NCI-H2107 treated with DMSO at 0.1 percent for 48 hours (cell line): ENCODE data around the gene CAB39L.

Experiments
- DNase-seq: peaks from one replicate; lab custom pipeline; 2025; ENCODE audit not compliant: unreplicated experiment; lab: John Stamatoyannopoulos, UW

CAB39L gene

DNA sequence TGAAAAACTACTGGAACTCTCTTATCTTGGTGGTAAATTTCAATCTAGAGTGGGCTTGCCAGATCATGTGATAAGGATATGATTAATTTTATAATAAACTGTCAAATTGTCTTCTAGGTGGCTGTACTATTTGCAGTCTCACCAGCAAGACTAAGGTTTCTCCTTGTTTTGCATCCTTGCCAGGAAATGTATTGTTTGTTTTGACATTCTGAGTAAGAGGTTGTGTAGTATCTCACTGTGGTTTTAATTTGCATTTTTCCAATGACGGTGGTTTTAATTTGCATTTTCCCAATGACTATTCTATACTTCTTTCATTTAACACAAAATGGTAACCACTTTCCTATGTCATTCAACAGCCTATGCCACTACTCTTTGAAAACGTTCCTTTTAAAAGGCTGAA lies 2.0 kb downstream of the CAB39L start:
- DNase-seq = no peak

GRCh38 chr13:49441312-49441711 lies 2.6 kb downstream of the CAB39L start:
- DNase-seq = no peak

- DNase-seq = no peak
Measured at GRCh38 chr13:49439609-49440008, 4.3 kb downstream of the CAB39L start.

- DNase-seq = no peak
Measured at GRCh38 chr13:49437705-49438104, 6.2 kb downstream of the CAB39L start.

DNA sequence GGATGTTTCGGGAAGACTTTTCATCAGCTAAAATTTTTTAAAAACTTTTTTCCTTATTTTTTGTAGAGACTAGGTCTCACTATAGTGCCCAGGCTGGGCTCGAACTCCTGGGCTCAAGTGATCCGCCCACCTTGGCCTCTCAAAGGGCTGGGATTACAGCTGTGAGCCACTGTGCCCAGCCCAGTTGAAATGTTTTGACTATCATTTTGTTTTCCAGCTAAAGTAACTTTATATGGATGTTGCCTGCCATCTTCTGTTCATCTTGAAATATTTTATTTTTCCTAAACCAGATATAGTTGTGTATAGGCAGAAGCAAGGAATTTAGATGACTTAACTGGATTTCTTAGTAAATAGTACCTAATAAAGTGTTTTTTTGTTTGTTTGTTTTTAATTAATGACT lies 7.0 kb downstream of the CAB39L start:
- DNase-seq = peak; percentile 5

DNA sequence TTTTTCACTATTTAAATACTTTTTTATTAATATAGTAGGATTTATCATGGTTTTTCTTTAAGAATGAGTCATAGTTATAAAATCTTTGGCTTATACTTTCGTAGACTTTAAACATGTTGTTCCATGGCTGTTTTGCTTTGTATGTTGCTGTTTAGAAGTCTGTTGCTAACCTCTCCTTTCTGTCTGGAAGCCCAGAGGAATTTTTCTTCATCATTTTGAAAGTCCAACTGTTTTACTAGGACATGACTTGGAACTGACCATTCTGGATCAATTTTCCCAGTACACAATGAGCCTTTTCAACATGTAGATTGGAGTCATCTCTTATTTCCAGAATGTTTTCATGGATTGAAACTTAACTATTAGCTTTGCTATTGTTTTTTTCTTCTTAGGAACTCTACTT lies 7.9 kb downstream of the CAB39L start:
- no peak for DNase-seq

DNA sequence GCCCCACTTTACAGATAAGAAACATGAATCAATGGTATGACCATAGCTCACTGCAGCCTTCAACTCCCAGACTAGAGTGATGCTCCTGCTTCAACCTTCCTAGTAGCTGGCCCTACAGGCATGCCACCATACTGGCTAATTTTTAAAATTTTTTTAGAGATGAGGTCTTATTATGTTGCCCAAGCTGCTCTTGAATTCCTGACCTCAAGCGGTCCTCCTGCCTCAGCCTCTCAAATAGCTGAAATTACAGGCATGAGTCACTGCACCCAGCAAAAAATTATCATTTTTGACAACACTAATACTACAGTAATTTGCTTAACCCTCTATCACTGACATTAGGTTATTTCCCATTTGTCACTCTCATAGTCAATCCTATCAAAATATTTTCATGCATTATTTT lies 14.7 kb downstream of the CAB39L start:
- DNase-seq = no peak

DNA sequence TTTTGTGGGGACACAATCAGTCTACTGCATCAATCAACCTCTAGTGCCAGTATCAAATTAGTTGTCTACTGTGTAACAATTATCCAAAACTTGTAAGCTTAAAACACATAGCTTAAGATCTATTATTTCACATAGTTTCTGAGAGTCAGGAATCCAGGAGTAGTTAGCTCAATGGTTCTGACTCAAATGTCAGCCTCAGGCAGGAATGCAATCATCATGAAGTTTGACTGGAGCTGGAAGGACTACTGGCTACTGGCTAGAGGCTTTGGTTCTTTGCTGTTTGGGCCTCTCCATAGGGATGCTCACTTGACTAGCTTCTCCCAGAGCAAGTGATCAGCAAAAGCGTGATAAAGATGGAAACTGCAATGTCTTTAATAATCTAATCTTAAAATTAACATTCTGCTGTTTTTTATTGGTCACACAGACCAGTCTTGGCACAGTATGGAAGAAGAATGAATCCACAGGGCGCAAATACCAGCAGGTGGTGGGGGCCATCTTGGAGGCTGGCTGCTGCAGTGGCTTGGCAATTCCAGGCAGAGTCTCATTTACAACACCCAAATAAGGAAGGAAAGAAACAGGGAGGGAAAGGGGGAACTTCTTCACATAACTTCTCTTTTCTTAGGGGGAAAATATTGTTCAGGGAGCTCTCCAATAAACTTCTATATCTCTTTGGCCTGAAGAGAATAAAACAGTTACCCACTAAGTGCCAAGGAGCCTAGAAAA lies 15.7 kb downstream of the CAB39L start:
- no peak for DNase-seq

- DNase-seq = no peak
Measured at GRCh38 chr13:49424011-49424560, 19.8 kb downstream of the CAB39L start.

DNA sequence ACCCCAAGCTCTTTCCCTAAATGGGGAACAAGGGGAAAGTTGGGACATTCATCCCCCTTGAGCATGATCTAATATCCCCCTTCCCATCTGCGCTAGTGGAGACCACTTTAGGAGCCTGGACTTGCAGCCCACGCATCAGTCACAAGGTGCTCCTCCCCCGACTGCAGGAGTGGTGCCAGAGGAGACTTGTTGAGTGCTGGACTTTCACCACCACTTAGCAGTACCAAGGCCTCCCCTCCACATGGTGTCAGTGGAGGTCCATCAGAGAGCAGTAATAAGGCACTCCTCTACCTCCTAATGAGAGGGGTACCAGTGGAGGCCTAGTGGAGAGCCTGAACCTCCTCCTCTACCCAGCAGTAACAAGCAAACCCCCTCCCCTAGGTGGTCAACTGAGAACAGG lies 22.5 kb downstream of the CAB39L start:
- DNase-seq = no peak

GRCh38 chr13:49419276-49419675 lies 24.6 kb downstream of the CAB39L start:
- no peak for DNase-seq

DNA sequence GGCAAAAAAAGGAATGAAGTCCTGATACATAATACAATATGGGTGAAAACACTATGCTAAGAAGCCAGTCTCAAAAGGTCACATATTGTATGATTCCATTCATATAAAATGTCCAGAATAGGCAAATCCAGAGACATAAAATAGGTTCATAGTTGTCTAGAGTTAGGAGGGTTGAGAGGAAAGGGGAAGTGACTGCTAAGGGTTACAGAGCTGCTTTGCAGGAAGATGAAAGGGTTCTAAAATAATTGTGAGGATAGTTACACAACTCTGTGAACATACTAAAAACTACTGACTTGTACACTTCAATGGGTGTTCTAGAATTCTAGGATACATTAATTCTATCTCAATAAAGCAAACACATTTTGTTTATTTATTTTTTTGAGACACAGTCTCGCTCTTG lies 25.7 kb downstream of the CAB39L start:
- no peak for DNase-seq

DNA sequence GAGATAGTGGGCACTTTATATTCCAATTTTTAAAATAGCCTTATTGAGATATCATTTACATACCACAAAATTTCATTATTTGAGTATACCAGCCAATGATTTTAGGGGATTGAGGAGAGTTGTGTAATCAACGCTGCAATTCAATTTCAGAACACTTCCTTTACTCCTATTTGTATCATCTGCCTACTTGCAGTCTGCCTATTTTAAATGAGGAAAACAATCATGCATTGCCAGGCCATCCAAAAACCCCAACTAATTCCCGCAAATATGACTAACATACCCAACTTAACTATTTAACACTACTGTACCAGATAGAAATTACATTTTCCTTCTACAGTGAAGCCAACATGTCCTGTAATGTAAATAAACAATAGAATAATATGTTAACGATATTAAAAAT lies 26.7 kb downstream of the CAB39L start:
- no peak for DNase-seq

DNA sequence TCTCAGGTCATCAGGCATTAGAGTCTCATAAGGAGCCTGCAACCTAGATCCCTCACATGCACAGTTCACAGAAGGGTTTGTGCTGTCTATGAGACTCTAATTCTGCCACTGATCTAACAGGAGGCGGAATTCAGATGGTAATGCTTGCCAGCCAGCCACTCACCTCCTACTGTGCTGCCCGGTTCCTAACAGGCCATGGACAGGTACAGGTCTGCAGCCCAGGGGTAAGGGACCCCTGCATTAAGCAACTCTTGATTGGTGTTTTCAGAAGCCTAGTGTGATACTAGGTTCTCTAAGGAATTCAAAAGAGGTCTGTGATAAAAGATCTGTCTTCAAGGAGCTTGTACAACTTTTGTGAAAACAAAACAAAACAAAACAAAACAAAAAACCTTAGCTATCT lies 31.1 kb downstream of the CAB39L start:
- DNase-seq = no peak

- DNase-seq = no peak
Measured at GRCh38 chr13:49411353-49411752, 32.5 kb downstream of the CAB39L start.

- no peak for DNase-seq
Measured at GRCh38 chr13:49410477-49410876, 33.4 kb downstream of the CAB39L start.

GRCh38 chr13:49410006-49410405 lies 33.9 kb downstream of the CAB39L start:
- DNase-seq = peak; percentile 47

- DNase-seq = no peak
Measured at GRCh38 chr13:49409008-49409407, 34.9 kb downstream of the CAB39L start.

DNA sequence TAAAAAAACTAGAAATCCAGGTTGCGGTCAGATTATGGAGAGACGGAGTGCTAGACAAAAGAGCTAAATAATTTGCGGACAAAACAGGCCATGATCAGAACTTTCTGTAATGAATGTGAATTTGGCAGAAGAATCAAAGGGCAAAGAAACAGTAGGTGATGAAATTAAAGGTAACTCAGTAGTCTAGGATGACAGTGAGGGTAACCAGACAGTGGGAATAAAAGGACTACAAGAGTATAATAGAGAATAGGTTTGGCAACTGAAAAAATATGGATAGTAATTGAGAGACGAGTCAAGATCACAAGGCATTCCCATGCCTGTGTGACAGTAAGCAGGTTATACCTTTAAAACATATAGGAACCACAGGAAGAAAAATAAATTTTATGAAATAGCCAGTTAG lies 35.9 kb downstream of the CAB39L start:
- no peak for DNase-seq

- no peak for DNase-seq
Measured at GRCh38 chr13:49407068-49407467, 36.8 kb downstream of the CAB39L start.

GRCh38 chr13:49404703-49405020 lies 39.2 kb downstream of the CAB39L start:
- DNase-seq = no peak

- no peak for DNase-seq
Measured at GRCh38 chr13:49403996-49404702, 39.7 kb downstream of the CAB39L start.
